Measurements from ENCODE around the gene DCTN2.

- TF ChIP-seq CTCF (IDR thresholded peaks at IDR 0.05) (no peak), POLR2AphosphoS5 (IDR thresholded peaks at IDR 0.05; ENCODE audit: low read depth, low read length) (no peak)
Measured at GRCh38 chr12:57579677-57580465, 32.9 kb upstream of the DCTN2 start.
